Motor neuron (in vitro differentiated cells): ENCODE measurements around the gene UXT. TPM values are rescaled to one million over a fixed set of nuclear protein-coding genes. Genes with fewer than 3 reads are reported as not detected.

Experiments used
- ATAC-seq, 8 experiments: fragments of 200-7000 bp; cut with Tn5 transposase; replicated peaks in 6 of 8; 2 replicates each; pipeline ENCODE4 v1.8.0; 2021; ENCODE audit warnings: mild to moderate bottlenecking in 8 of 8, moderate library complexity in 8 of 8
- H3K27ac ChIP-seq, 2 donors: fragments of 250-450 bp; sonication (Bioruptor Pico); 2 replicates each; pipeline ENCODE4 v1.9.0; 2021; ENCODE audit warnings: antibody characterized with exemption in 2 of 2, mild to moderate bottlenecking in 2 of 2, moderate library complexity in 1 of 2
- H3K4me1 ChIP-seq, 2 donors: fragments of 250-450 bp; sonication (Bioruptor Pico); replicated peaks in 1 of 2; 2 replicates each; pipeline ENCODE4 v1.6.1; 2021; ENCODE audit warnings: antibody characterized with exemption in 2 of 2, mild to moderate bottlenecking in 2 of 2, moderate library complexity in 1 of 2
- H3K4me3 ChIP-seq, 5 donors: fragments of 250-450 bp; sonication (Bioruptor Pico); 2 replicates each; pipeline ENCODE4 v1.9.0; 2021; ENCODE audit warnings: antibody characterized with exemption in 5 of 5, mild to moderate bottlenecking in 5 of 5, moderate library complexity in 4 of 5
- whole genome bisulfite sequencing, 10 experiments: fragments of 450-650 bp; shearing (Covaris generic); methylation state at CpG; one replicate each; pipeline ENCODE4 v1.0.0; 2022; 5-methylcytosine and 5-hydroxymethylcytosine counted together
- in situ Hi-C, 9 experiments: fragments of 400-800 bp; cut with MboI; loops; one replicate each; pipeline ENCODE4 v1.15.0; 2021; ENCODE audit warnings: low sequenced_read_pairs in 9 of 9, low pct_unique_long_range_greater_than_20kb in 2 of 9; ENCODE audit not compliant: unreplicated experiment in 9 of 9
- total RNA-seq, 8 experiments: library from RNA; unstranded; fragments of 300-600 nt; gene quantifications; 2 replicates each; pipeline versions ENCODE4 v1.2.3 to v1.2.4, GENCODE V29; 2022

Gene UXT
- total RNA-seq, 8 experiments from 2014 or later: 82.2 to 184 (median 153) TPM

- Histone ChIP-seq H3K4me1 (peaks cover 1 to 2% of the 10 kb centered on the region in 2 donors), H3K4me3 (no peak overlapping the region), H3K27ac (no peak overlapping the region)
- WGBS, 10 experiments: 33 to 100% (median 75%) methylated on average over 1 to 5 of the region's 5 CpGs; no CpG with 5 or more reads in 2 of the 10 experiments
- ATAC-seq: no peak
- in situ Hi-C loops: no loop called here
These were observed 5.8 kb upstream of the UXT start for GRCh38 chrX:47664737-47665136.

- in situ Hi-C loops: no loop called here
- peak in 2 of 8 experiments; percentile 26 to 39 for ATAC-seq
These were observed 3.2 kb upstream of the UXT start for GRCh38 chrX:47662144-47662657.

GRCh38 chrX:47661539-47661938 lies 2.6 kb upstream of the UXT start:
- no peak for ATAC-seq
- peaks cover 3 to 4% of the 10 kb centered on the region in 2 donors for H3K4me1 ChIP-seq
- 42 to 100% (median 64%) methylated on average over 1 to 6 of the region's 7 CpGs; no CpG with 5 or more reads in 6 of the 10 experiments for WGBS, 10 experiments
- no peak overlapping the region for H3K27ac ChIP-seq
- H3K4me3 ChIP-seq: no peak overlapping the region
- in situ Hi-C loops: no loop called here

More at GRCh38 chrX:47662144-47662657, 3.2 kb upstream of the UXT start:
- Histone ChIP-seq H3K27ac (no peak overlapping the region), H3K4me3 (no peak overlapping the region), H3K4me1 (peaks cover 3 to 4% of the 10 kb centered on the region in 2 donors)
- WGBS, 10 experiments: 0% methylated on average over 1 of the region's 1 CpG; no CpG with 5 or more reads in 9 of the 10 experiments

GRCh38 chrX:47659421-47659726 lies 394 bp upstream of the UXT start:
- in situ Hi-C loops: no loop called here
- peak overlapping the region; percentile 52 to 89 (median 78) for H3K4me3 ChIP-seq
- ATAC-seq: no peak
- H3K27ac ChIP-seq: peak overlapping the region; percentile 94 to 99
- H3K4me1 ChIP-seq: peaks cover 3 to 4% of the 10 kb centered on the region in 2 donors
- 6 to 60% (median 34%) methylated on average over 3 to 6 of the region's 8 CpGs; no CpG with 5 or more reads in 6 of the 10 experiments for WGBS, 10 experiments

GRCh38 chrX:47658301-47658683 lies 688 bp downstream of the UXT start:
- peak overlapping the region; percentile 94 to 99 for H3K27ac ChIP-seq
- in situ Hi-C loops: no loop called here
- ATAC-seq: no peak
- WGBS, 10 experiments: no CpG with 5 or more reads among the region's 13 CpGs
- H3K4me3 ChIP-seq: peak overlapping the region; percentile 52 to 89 (median 78)
- peaks cover 3 to 4% of the 10 kb centered on the region in 2 donors for H3K4me1 ChIP-seq

GRCh38 chrX:47651043-47651905 lies 7.7 kb downstream of the UXT start:
- in situ Hi-C loops: no loop called here
- Histone ChIP-seq H3K4me1 (peaks cover 11 to 17% of the 10 kb centered on the region in 2 donors), H3K4me3 (peak overlapping the region; percentile 34 to 48 (median 42)), H3K27ac (peak overlapping the region; percentile 73 to 79)
- peak in 7 of 8 experiments; percentile 4 to 24 (median 19) for ATAC-seq
- WGBS, 10 experiments: 0 to 17% (median 10%) methylated on average over 1 to 12 of the region's 19 CpGs; no CpG with 5 or more reads in 7 of the 10 experiments

- 27 to 38% methylated on average over 3 to 5 of the region's 65 CpGs; no CpG with 5 or more reads in 8 of the 10 experiments for WGBS, 10 experiments
- peak within 1 kb of the TSS; percentile 84 to 90 for H3K27ac ChIP-seq
- H3K4me1 ChIP-seq: peaks cover 11 to 17% of the 10 kb centered on the region in 2 donors
- peak; percentile 89 to 97 (median 95) for ATAC-seq
- in situ Hi-C loops: no loop called here
- H3K4me3 ChIP-seq: peak within 1 kb of the TSS; percentile 89 to 96 (median 94)
These were observed 8.6 kb downstream of the UXT start, which contains the start of gene ELK1 for GRCh38 chrX:47650164-47651042. Gene ELK1 (minus strand): TSS chrX:47650563. CDS start chrX:47641441, 9,122 bp downstream.

GRCh38 chrX:47649781-47650163 lies 9.2 kb downstream of the UXT start:
- Histone ChIP-seq H3K4me1 (peaks cover 11 to 17% of the 10 kb centered on the region in 2 donors), H3K4me3 (peak overlapping the region; percentile 89 to 96 (median 94)), H3K27ac (peak overlapping the region; percentile 84 to 90)
- no CpG with 5 or more reads among the region's 11 CpGs for WGBS, 10 experiments
- in situ Hi-C loops: no loop called here
- ATAC-seq: no peak

GRCh38 chrX:47649271-47649670 lies 9.7 kb downstream of the UXT start:
- 0 to 17% methylated on average over 1 of the region's 8 CpGs; no CpG with 5 or more reads in 8 of the 10 experiments for WGBS, 10 experiments
- in situ Hi-C loops: no loop called here
- peak overlapping the region; percentile 89 to 96 (median 94) for H3K4me3 ChIP-seq
- peaks cover 11 to 17% of the 10 kb centered on the region in 2 donors for H3K4me1 ChIP-seq
- ATAC-seq: no peak
- H3K27ac ChIP-seq: no peak overlapping the region

- ATAC-seq: no peak
- in situ Hi-C loops: no loop called here
- Histone ChIP-seq H3K4me1 (peaks cover 13 to 17% of the 10 kb centered on the region in 2 donors), H3K4me3 (no peak overlapping the region), H3K27ac (no peak overlapping the region)
- 53 to 100% (median 83%) methylated on average over 1 to 2 of the region's 2 CpGs; no CpG with 5 or more reads in 7 of the 10 experiments for WGBS, 10 experiments
These were observed 10.6 kb downstream of the UXT start for GRCh38 chrX:47648376-47648775.

- in situ Hi-C loops: no loop called here
- ATAC-seq: no peak
These were observed 12.3 kb downstream of the UXT start for GRCh38 chrX:47646636-47647035.

GRCh38 chrX:47645530-47645929 lies 13.4 kb downstream of the UXT start:
- WGBS, 10 experiments: 53% methylated on average over 3 of the region's 10 CpGs; no CpG with 5 or more reads in 9 of the 10 experiments
- Histone ChIP-seq H3K27ac (no peak overlapping the region), H3K4me1 (peaks cover 6 to 8% of the 10 kb centered on the region in 2 donors), H3K4me3 (no peak overlapping the region)
- no peak for ATAC-seq
- in situ Hi-C loops: no loop called here

More at GRCh38 chrX:47646636-47647035, 12.3 kb downstream of the UXT start:
- Histone ChIP-seq H3K4me3 (no peak overlapping the region), H3K4me1 (peaks cover 12 to 14% of the 10 kb centered on the region in 2 donors), H3K27ac (no peak overlapping the region)
- WGBS, 10 experiments: 53 to 100% (median 89%) methylated on average over 1 to 5 of the region's 6 CpGs; no CpG with 5 or more reads in 3 of the 10 experiments
